Measurements from ENCODE around the gene PLAC8L1.

Gene PLAC8L1

GRCh38 chr5:146042628-146043279 is 62.6 kb downstream of the PLAC8L1 start:
- DNase-seq (ENCODE audit: low read depth): no peak

- DNase-seq (ENCODE audit: low read depth): no peak
These were observed 64.1 kb downstream of the PLAC8L1 start for GRCh38 chr5:146041180-146041789.

GRCh38 chr5:146040527-146040926 is 64.8 kb downstream of the PLAC8L1 start:
- no peak for DNase-seq (ENCODE audit: low read depth)

GRCh38 chr5:146039420-146039819 is 66.0 kb downstream of the PLAC8L1 start:
- no peak for DNase-seq (ENCODE audit: low read depth)

- no peak for DNase-seq (ENCODE audit: low read depth)
These were observed 70.8 kb downstream of the PLAC8L1 start for GRCh38 chr5:146034605-146035004.
